GM12892 (cell line): ENCODE results near the gene PATJ.

Source experiments
- POLR2A ChIP-seq: IDR thresholded peaks from 2 replicates; pipeline ENCODE4 v1.6.1; 2011; ENCODE audit warnings: low read depth, low read length, control low read depth
- POLR2AphosphoS5 ChIP-seq: IDR thresholded peaks from 2 replicates; pipeline ENCODE4 v1.6.1; 2011; ENCODE audit warnings: low read depth, low read length, control low read depth
- TAF1 ChIP-seq: IDR thresholded peaks from 2 replicates; pipeline ENCODE4 v1.6.1; 2011; ENCODE audit warnings: low read depth, mild to moderate bottlenecking, control low read depth, low read length, borderline replicate concordance

DNA sequence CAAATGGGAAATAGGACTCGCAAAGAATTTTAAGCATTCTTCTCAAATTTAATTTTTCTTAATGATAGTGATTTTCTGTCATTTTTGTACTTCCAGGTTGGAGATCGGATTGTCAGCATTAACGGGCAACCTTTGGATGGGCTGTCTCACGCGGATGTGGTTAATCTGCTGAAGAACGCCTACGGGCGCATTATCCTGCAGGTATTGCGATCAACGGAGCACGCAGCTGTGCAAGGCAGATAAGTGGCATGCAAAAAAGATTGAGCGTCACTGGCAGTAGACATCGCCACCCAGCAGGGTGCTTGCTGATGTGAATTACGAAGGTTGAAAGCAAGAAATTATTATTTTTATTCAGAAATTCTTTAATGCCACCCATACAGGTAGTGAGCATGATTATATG lies 386.5 kb downstream of the PATJ start:
- TF ChIP-seq POLR2A, result no peak
- no peak for TF ChIP-seq POLR2AphosphoS5
- TF ChIP-seq TAF1, result no peak
